Activated effector memory CD4-positive, alpha-beta T cell treated with Interleukin-2 at 50 U/mL for 16 hours (primary cell): ENCODE results near the gene FNBP1.
"Not testable (repeated sequence)": the region's sequence is repeated elsewhere in the genome, so short reads cannot be mapped to it uniquely, and the experiment has no call there.

Source experiments
- DNase-seq: peaks from one replicate; pipeline ENCODE4 v3.0.0-alpha.2; 2020

FNBP1 gene

GRCh38 chr9:130020618-130021017 lies 22.4 kb downstream of the FNBP1 start:
- DNase-seq, result no peak

- no peak for DNase-seq
Measured at GRCh38 chr9:130018265-130018664, 24.7 kb downstream of the FNBP1 start.

- not testable (repeated sequence) for DNase-seq
Measured at GRCh38 chr9:130017510-130017909, 25.5 kb downstream of the FNBP1 start.

- no peak for DNase-seq
Measured at GRCh38 chr9:130017076-130017475, 25.9 kb downstream of the FNBP1 start.

- DNase-seq, result no peak
Measured at GRCh38 chr9:130015353-130016019, 27.5 kb downstream of the FNBP1 start.

GRCh38 chr9:130013326-130013725 lies 29.7 kb downstream of the FNBP1 start:
- no peak for DNase-seq

- DNase-seq, result no peak
Measured at GRCh38 chr9:130010151-130010988, 32.6 kb downstream of the FNBP1 start.

- not testable (repeated sequence) for DNase-seq
Measured at GRCh38 chr9:130009546-130009945, 33.4 kb downstream of the FNBP1 start.

- no peak for DNase-seq
Measured at GRCh38 chr9:130008538-130008937, 34.5 kb downstream of the FNBP1 start.

- DNase-seq, result not testable (repeated sequence)
Measured at GRCh38 chr9:130006952-130007351, 36.0 kb downstream of the FNBP1 start.

GRCh38 chr9:130003943-130004552 lies 38.9 kb downstream of the FNBP1 start:
- no peak for DNase-seq

- DNase-seq, result no peak
Measured at GRCh38 chr9:130002320-130002719, 40.7 kb downstream of the FNBP1 start.

GRCh38 chr9:130001190-130001589 lies 41.8 kb downstream of the FNBP1 start:
- no peak for DNase-seq

GRCh38 chr9:129999141-129999510 lies 43.9 kb downstream of the FNBP1 start:
- DNase-seq, result no peak

- DNase-seq, result no peak
Measured at GRCh38 chr9:129998491-129999140, 44.4 kb downstream of the FNBP1 start.

- DNase-seq, result not testable (repeated sequence)
Measured at GRCh38 chr9:129997706-129998105, 45.3 kb downstream of the FNBP1 start.

- no peak for DNase-seq
Measured at GRCh38 chr9:129996161-129996830, 46.7 kb downstream of the FNBP1 start.

GRCh38 chr9:129995409-129996160 lies 47.4 kb downstream of the FNBP1 start:
- DNase-seq, result no peak

- DNase-seq, result no peak
Measured at GRCh38 chr9:129994882-129995281, 48.1 kb downstream of the FNBP1 start.

- DNase-seq, result not testable (repeated sequence)
Measured at GRCh38 chr9:129991139-129991538, 51.9 kb downstream of the FNBP1 start.

- DNase-seq, result no peak
Measured at GRCh38 chr9:129990269-129991010, 52.5 kb downstream of the FNBP1 start.
